Measurements from ENCODE around the gene ADGRL3.

The ADGRL3 gene

GRCh38 chr4:61431131-61431530 lies 231.0 kb downstream of the ADGRL3 start:
- FAIRE-seq, result no peak

GRCh38 chr4:61437923-61438322 lies 237.8 kb downstream of the ADGRL3 start:
- no peak for FAIRE-seq

GRCh38 chr4:61440321-61440720 lies 240.2 kb downstream of the ADGRL3 start:
- no peak for FAIRE-seq

GRCh38 chr4:61442936-61443335 lies 242.8 kb downstream of the ADGRL3 start:
- no peak for FAIRE-seq

GRCh38 chr4:61443813-61444510 lies 243.8 kb downstream of the ADGRL3 start:
- no peak for FAIRE-seq

GRCh38 chr4:61445374-61446063 lies 245.4 kb downstream of the ADGRL3 start:
- no peak for FAIRE-seq

GRCh38 chr4:61446941-61447340 lies 246.8 kb downstream of the ADGRL3 start:
- FAIRE-seq, result no peak

GRCh38 chr4:61447918-61448317 lies 247.8 kb downstream of the ADGRL3 start:
- FAIRE-seq, result no peak

- FAIRE-seq, result no peak
Measured at GRCh38 chr4:61451935-61452334, 251.8 kb downstream of the ADGRL3 start.

- no peak for FAIRE-seq
Measured at GRCh38 chr4:61461956-61462355, 261.8 kb downstream of the ADGRL3 start.

- no peak for FAIRE-seq
Measured at GRCh38 chr4:61462451-61463326, 262.6 kb downstream of the ADGRL3 start.

- no peak for FAIRE-seq
Measured at GRCh38 chr4:61468024-61468720, 268.0 kb downstream of the ADGRL3 start.

GRCh38 chr4:61473306-61473705 lies 273.2 kb downstream of the ADGRL3 start:
- no peak for FAIRE-seq

GRCh38 chr4:61478340-61478739 lies 278.2 kb downstream of the ADGRL3 start:
- FAIRE-seq, result no peak

GRCh38 chr4:61485056-61485455 lies 284.9 kb downstream of the ADGRL3 start:
- peak; percentile 6 for FAIRE-seq

- FAIRE-seq, result no peak
Measured at GRCh38 chr4:61489927-61490326, 289.8 kb downstream of the ADGRL3 start.

GRCh38 chr4:61493041-61493440 lies 292.9 kb downstream of the ADGRL3 start:
- FAIRE-seq, result peak; percentile 27

- FAIRE-seq, result no peak
Measured at GRCh38 chr4:61493470-61493869, 293.3 kb downstream of the ADGRL3 start.

GRCh38 chr4:61500883-61501282 lies 300.8 kb downstream of the ADGRL3 start:
- no peak for FAIRE-seq

GRCh38 chr4:61501812-61502211 lies 301.7 kb downstream of the ADGRL3 start:
- no peak for FAIRE-seq

GRCh38 chr4:61505773-61506685 lies 305.9 kb downstream of the ADGRL3 start:
- FAIRE-seq, result no peak

GRCh38 chr4:61507091-61507490 lies 307.0 kb downstream of the ADGRL3 start:
- FAIRE-seq, result no peak
